ENCODE data around the gene COL19A1. TPM values are rescaled to one million over a fixed set of nuclear protein-coding genes. Genes with fewer than 3 reads are reported as not detected.

COL19A1 gene
- total RNA-seq, 4 donors from 2014 or later, result 0.09 TPM; not detected in 3

- no peak for TF ChIP-seq CTCF (IDR thresholded peaks at IDR 0.05)
- no peak for ATAC-seq (ENCODE audit: low FRiP score)
- DNase-seq (ENCODE audit: low spot score), result no peak
Measured at GRCh38 chr6:70149209-70149788, 282.9 kb downstream of the COL19A1 start.

GRCh38 chr6:70150521-70150920 is 284.2 kb downstream of the COL19A1 start:
- no peak for TF ChIP-seq CTCF (IDR thresholded peaks at IDR 0.05)
- ATAC-seq (ENCODE audit: low FRiP score) (no peak), DNase-seq (ENCODE audit: low spot score) (no peak)

- DNase-seq (ENCODE audit: low spot score) (no peak), ATAC-seq (ENCODE audit: low FRiP score) (no peak)
- no peak for TF ChIP-seq CTCF (IDR thresholded peaks at IDR 0.05)
Measured at GRCh38 chr6:70151616-70152015, 285.3 kb downstream of the COL19A1 start.

- ATAC-seq (ENCODE audit: low FRiP score), result no peak
- DNase-seq (ENCODE audit: low spot score), result no peak
- no peak for TF ChIP-seq CTCF (IDR thresholded peaks at IDR 0.05)
Measured at GRCh38 chr6:70152786-70153185, 286.4 kb downstream of the COL19A1 start.

- ATAC-seq (ENCODE audit: low FRiP score), result no peak
- no peak for TF ChIP-seq CTCF (IDR thresholded peaks at IDR 0.05)
- no peak for DNase-seq (ENCODE audit: low spot score)
Measured at GRCh38 chr6:70157086-70157485, 290.7 kb downstream of the COL19A1 start.

- ATAC-seq (ENCODE audit: low FRiP score) (no peak), DNase-seq (ENCODE audit: low spot score) (no peak)
- TF ChIP-seq CTCF (IDR thresholded peaks at IDR 0.05), result no peak
Measured at GRCh38 chr6:70160276-70160675, 293.9 kb downstream of the COL19A1 start.

- TF ChIP-seq CTCF (IDR thresholded peaks at IDR 0.05), result no peak
- ATAC-seq (ENCODE audit: low FRiP score) (no peak), DNase-seq (ENCODE audit: low spot score) (no peak)
Measured at GRCh38 chr6:70162972-70163371, 296.6 kb downstream of the COL19A1 start.
